ENCODE results near the gene EPB41L5.
"Not testable (repeated sequence)": the region's sequence is repeated elsewhere in the genome, so short reads cannot be mapped to it uniquely, and the experiment has no call there.

EPB41L5 gene

GRCh38 chr2:120064664-120065063 is 51.8 kb downstream of the EPB41L5 start:
- H3K4me3 ChIP-seq (replicated peaks; ENCODE audit: low read depth, low read length): no peak overlapping the region
- TF ChIP-seq CTCF (IDR thresholded peaks at IDR 0.05; ENCODE audit: low read depth, low read length, missing control alignments): no peak
- DNase-seq (ENCODE audit: extremely low read depth, low read depth): no peak

GRCh38 chr2:120066800-120067547 is 54.1 kb downstream of the EPB41L5 start:
- no peak overlapping the region for H3K4me3 ChIP-seq (replicated peaks; ENCODE audit: low read depth, low read length)
- TF ChIP-seq CTCF (IDR thresholded peaks at IDR 0.05; ENCODE audit: low read depth, low read length, missing control alignments): no peak
- DNase-seq (ENCODE audit: extremely low read depth, low read depth): no peak

GRCh38 chr2:120068040-120068658 is 55.3 kb downstream of the EPB41L5 start:
- DNase-seq (ENCODE audit: extremely low read depth, low read depth); H3K4me3 ChIP-seq (replicated peaks; ENCODE audit: low read depth, low read length): not testable (repeated sequence)

- no peak overlapping the region for H3K4me3 ChIP-seq (replicated peaks; ENCODE audit: low read depth, low read length)
- no peak for TF ChIP-seq CTCF (IDR thresholded peaks at IDR 0.05; ENCODE audit: low read depth, low read length, missing control alignments)
- DNase-seq (ENCODE audit: extremely low read depth, low read depth): no peak
These were observed 62.7 kb downstream of the EPB41L5 start for GRCh38 chr2:120075545-120075944.

GRCh38 chr2:120077896-120078295 is 65.0 kb downstream of the EPB41L5 start:
- no peak overlapping the region for H3K4me3 ChIP-seq (replicated peaks; ENCODE audit: low read depth, low read length)
- no peak for TF ChIP-seq CTCF (IDR thresholded peaks at IDR 0.05; ENCODE audit: low read depth, low read length, missing control alignments)
- no peak for DNase-seq (ENCODE audit: extremely low read depth, low read depth)

- no peak for DNase-seq (ENCODE audit: extremely low read depth, low read depth)
- no peak overlapping the region for H3K4me3 ChIP-seq (replicated peaks; ENCODE audit: low read depth, low read length)
- TF ChIP-seq CTCF (IDR thresholded peaks at IDR 0.05; ENCODE audit: low read depth, low read length, missing control alignments): no peak
These were observed 66.8 kb downstream of the EPB41L5 start for GRCh38 chr2:120079647-120080046.

GRCh38 chr2:120091436-120091835 is 78.6 kb downstream of the EPB41L5 start:
- no peak overlapping the region for H3K4me3 ChIP-seq (replicated peaks; ENCODE audit: low read depth, low read length)
- DNase-seq (ENCODE audit: extremely low read depth, low read depth): no peak
- no peak for TF ChIP-seq CTCF (IDR thresholded peaks at IDR 0.05; ENCODE audit: low read depth, low read length, missing control alignments)
